IMR-90 (cell line): ENCODE data around the gene UBE2J1. TPM values are rescaled to one million over a fixed set of nuclear protein-coding genes. Genes with fewer than 3 reads are reported as not detected.
"Not testable (repeated sequence)": the region's sequence is repeated elsewhere in the genome, so short reads cannot be mapped to it uniquely, and the experiment has no call there.

Experiments
- ATAC-seq: fragments of 200-7000 bp; cut with Tn5 transposase; 2 replicates; pipeline ENCODE4 v1.9.1; 2020; ENCODE audit warnings: low read depth, mild to moderate bottlenecking, moderate library complexity
- BruUV-seq: library from RNA; stranded (reverse); fragments of 400-500 nt; replicated peaks from 2 replicates; lab custom pipeline; 2021; lab: Mats Ljungman, UMichigan
- CTCF ChIA-PET: fragments of 300-600 bp; formaldehyde crosslinking; extraction: SDS; loops from one replicate; lab custom pipeline; 2021; ENCODE audit warnings: antibody characterized with exemption; lab: Yijun Ruan, JAX
- POLR2A ChIA-PET: fragments of 300-600 bp; sonication (Branson Sonifier 250); formaldehyde crosslinking; loops from one replicate; lab custom pipeline; 2022; ENCODE audit warnings: antibody characterized with exemption; ENCODE audit not compliant: unreplicated experiment; lab: Charles Lee
- DNase-seq: peaks from one replicate; pipeline ENCODE4 v3.0.0; 2013
- H2AFZ ChIP-seq: replicated peaks from 2 replicates; pipeline ENCODE3; 2013; ENCODE audit warnings: low read length, mild to moderate bottlenecking; ENCODE audit not compliant: poor library complexity
- H2AK5ac ChIP-seq: 2 replicates; pipeline ENCODE4 v1.6.1; 2013; ENCODE audit warnings: low read depth, low read length, inconsistent platforms
- H2AK9ac ChIP-seq: replicated peaks from 2 replicates; pipeline ENCODE3; 2013; ENCODE audit warnings: mild to moderate bottlenecking, low read depth, low read length, moderate library complexity; ENCODE audit not compliant: poor library complexity
- H2BK120ac ChIP-seq: 2 replicates; pipeline ENCODE4 v1.6.1; 2013; ENCODE audit warnings: low read depth, low read length, inconsistent platforms
- H2BK15ac ChIP-seq: 3 replicates; pipeline ENCODE4 v1.6.1; 2013; ENCODE audit warnings: low read depth, low read length, inconsistent platforms
- H2BK20ac ChIP-seq: 2 replicates; pipeline ENCODE4 v1.6.1; 2013; ENCODE audit warnings: low read depth, mild to moderate bottlenecking, inconsistent platforms, low read length, moderate library complexity
- H2BK5ac ChIP-seq: 2 replicates; pipeline ENCODE4 v1.6.1; 2013; ENCODE audit warnings: mild to moderate bottlenecking, low read depth, low read length, inconsistent platforms; ENCODE audit not compliant: poor library complexity, severe bottlenecking
- H3K14ac ChIP-seq: replicated peaks from 2 replicates; pipeline ENCODE4 v1.6.1; 2013; ENCODE audit warnings: low read depth, low read length, inconsistent platforms
- H3K18ac ChIP-seq: 2 replicates; pipeline ENCODE4 v1.6.1; 2013; ENCODE audit warnings: low read depth, low read length, control low read depth
- H3K23ac ChIP-seq: 2 replicates; pipeline ENCODE4 v1.6.1; 2013; ENCODE audit warnings: low read depth, low read length, inconsistent platforms
- H3K27ac ChIP-seq: 2 replicates; pipeline ENCODE4 v1.5.1; 2013; ENCODE audit warnings: mild to moderate bottlenecking, control low read depth, low read length; ENCODE audit not compliant: insufficient read depth
- H3K27me3 ChIP-seq: 2 replicates; pipeline ENCODE4 v1.6.1; 2013; ENCODE audit warnings: low read length; ENCODE audit not compliant: control insufficient read depth, insufficient read depth
- H3K36me3 ChIP-seq: 2 replicates; pipeline ENCODE4 v1.6.1; 2013; ENCODE audit warnings: low read length, mixed read lengths; ENCODE audit not compliant: control insufficient read depth, insufficient read depth
- H3K4ac ChIP-seq: 2 replicates; pipeline ENCODE4 v1.6.1; 2013; ENCODE audit warnings: low read depth, low read length, inconsistent platforms
- H3K4me1 ChIP-seq: 2 replicates; pipeline ENCODE4 v1.6.1; 2013; ENCODE audit warnings: low read length, mixed read lengths; ENCODE audit not compliant: control insufficient read depth, insufficient read depth
- H3K4me2 ChIP-seq: 2 replicates; pipeline ENCODE4 v1.6.1; 2013; ENCODE audit warnings: low read depth, mild to moderate bottlenecking, control low read depth, low read length, moderate library complexity
- H3K4me3 ChIP-seq: 2 replicates; pipeline ENCODE4 v1.5.1; 2013; ENCODE audit warnings: low read depth, mild to moderate bottlenecking, control low read depth, low read length, moderate library complexity; ENCODE audit not compliant: insufficient read depth
- H3K56ac ChIP-seq: 2 replicates; pipeline ENCODE4 v1.6.1; 2013; ENCODE audit warnings: low read length, inconsistent platforms; ENCODE audit not compliant: insufficient read depth; ENCODE audit errors: extremely low read depth
- H3K79me1 ChIP-seq, 2 experiments: 2 replicates each; pipeline ENCODE4 v1.6.1; 2013; ENCODE audit warnings: low read length in 2 of 2, inconsistent platforms in 1 of 2, low read depth in 1 of 2
- H3K9ac ChIP-seq: 2 replicates; pipeline ENCODE4 v1.6.1; 2013; ENCODE audit warnings: low read depth, low read length, control low read depth
- H3K9me1 ChIP-seq: 2 replicates; pipeline ENCODE4 v1.6.1; 2013; ENCODE audit warnings: low read length, inconsistent platforms; ENCODE audit not compliant: insufficient read depth
- H3K9me3 ChIP-seq: 2 replicates; pipeline ENCODE4 v1.6.1; 2013; ENCODE audit warnings: low read length; ENCODE audit not compliant: control insufficient read depth, insufficient read depth
- H4K20me1 ChIP-seq: 2 replicates; pipeline ENCODE4 v1.6.1; 2013; ENCODE audit warnings: low read length, inconsistent platforms; ENCODE audit not compliant: insufficient read depth
- H4K5ac ChIP-seq: 2 replicates; pipeline ENCODE4 v1.6.1; 2013; ENCODE audit warnings: mild to moderate bottlenecking, low read depth, low read length, control low read depth
- H4K8ac ChIP-seq, 2 experiments: 2 replicates each; pipeline ENCODE4 v1.6.1; 2013; ENCODE audit warnings: low read depth in 2 of 2, low read length in 2 of 2, control low read depth in 1 of 2, inconsistent platforms in 1 of 2
- H4K91ac ChIP-seq: 2 replicates; pipeline ENCODE4 v1.6.1; 2013; ENCODE audit warnings: low read depth, low read length, inconsistent platforms; ENCODE audit not compliant: insufficient read depth
- whole genome bisulfite sequencing, 2 experiments: methylation state at CpG; one replicate each; pipeline versions ENCODE4 v1.1.5 to v1.1.7; 2013; ENCODE audit warnings: missing lambda C conversion rate in 2 of 2; ENCODE audit not compliant: insufficient read length in 1 of 2; ENCODE audit errors: extremely low coverage in 2 of 2; 5-methylcytosine and 5-hydroxymethylcytosine counted together
- dilution Hi-C: fragments of 300-500 bp; cut with HindIII; formaldehyde crosslinking; loops from one replicate; pipeline ENCODE4 v1.14.3; 2018; ENCODE audit warnings: low sequenced_read_pairs; ENCODE audit not compliant: unreplicated experiment
- in situ Hi-C: fragments of 300-500 bp; cut with MboI; formaldehyde crosslinking; loops from 3 replicates; pipeline ENCODE4 v1.14.3; 2019; ENCODE audit warnings: low sequenced_read_pairs, inconsistent platforms, mixed read lengths
- intact Hi-C: fragments of 100-400 bp; cut with micrococcal nuclease; formaldehyde crosslinking; loops from 2 replicates; pipeline ENCODE4 v1.10.0; 2022
- polyA plus RNA-seq, 3 experiments: library from polyadenylated mRNA; depleted of rRNA; stranded (reverse); fragments of >200 nt; gene quantifications; 2 replicates each; pipeline ENCODE4 v1.2.3, GENCODE V29; 2012; ENCODE audit warnings: low replicate concordance in 1 of 3
- total RNA-seq: library from RNA; depleted of rRNA; stranded (reverse); fragments of >200 nt; gene quantifications from 2 replicates; pipeline ENCODE4 v1.2.3, GENCODE V29; 2012

The UBE2J1 gene
- total and polyA plus RNA-seq, 2 of the 4 experiments (the other 2 are of a cell fraction), result 20.9 to 35.3 TPM

- CTCF ChIA-PET, H2AK5ac ChIP-seq, H3K27me3 ChIP-seq, POLR2A ChIA-PET, H2BK20ac ChIP-seq, H3K79me1 ChIP-seq, dilution Hi-C loops, H3K4me1 ChIP-seq, H3K56ac ChIP-seq, ATAC-seq, H4K5ac ChIP-seq, H3K4me2 ChIP-seq, H3K9me1 ChIP-seq, in situ Hi-C loops, H3K36me3 ChIP-seq, BruUV-seq, H3K23ac ChIP-seq, H2AFZ ChIP-seq, H4K8ac ChIP-seq, H3K27ac ChIP-seq, H3K18ac ChIP-seq, H3K4ac ChIP-seq, intact Hi-C loops, H2BK15ac ChIP-seq, H2BK5ac ChIP-seq, H2AK9ac ChIP-seq, DNase-seq, H3K9me3 ChIP-seq, H4K20me1 ChIP-seq, H3K9ac ChIP-seq, H3K4me3 ChIP-seq, H2BK120ac ChIP-seq, H3K14ac ChIP-seq, H4K91ac ChIP-seq: not testable (repeated sequence)
- WGBS, 2 experiments, result 0% methylated on average over 1 of the region's 4 CpGs; no CpG with 5 or more reads in 1 of the 2 experiments
These were observed 45.4 kb upstream of the UBE2J1 start for GRCh38 chr6:89397884-89398283.
